Gastrocnemius medialis (tissue), 4 donors: ENCODE measurements around the gene IL36G.

Experiments
- CTCF ChIP-seq, 5 experiments: fragments of 450-650 bp in 3 of 5; fragments of 200-600 bp in 2 of 5; sonication (generic) in 2 of 5; IDR thresholded peaks in 4 of 5; conservative IDR thresholded peaks in 1 of 5; 1 replicate in 4 of 5; 2 replicates in 1 of 5; pipeline ENCODE4 v1.5.1; 2016 to 2019; ENCODE audit warnings: antibody characterized with exemption in 5 of 5, mild to moderate bottlenecking in 3 of 5, moderate library complexity in 3 of 5
- POLR2A ChIP-seq, 2 donors: fragments of 450-650 bp; IDR thresholded peaks; one replicate each; pipeline ENCODE4 v1.6.1; 2017; ENCODE audit warnings: antibody characterized with exemption in 2 of 2, mild to moderate bottlenecking in 2 of 2, moderate library complexity in 2 of 2

GRCh38 chr2:113025737-113026136 lies 47.9 kb downstream of the IL36G start:
- TF ChIP-seq CTCF (IDR thresholded peaks at IDR 0.05 in 4 of 5, conservative IDR thresholded peaks at IDR 0.05 in 1 of 5), result no peak
- no peak for TF ChIP-seq POLR2A (IDR thresholded peaks at IDR 0.05)
